HG03025 (cell line): Measurements from ENCODE around the gene MAGEF1.

ENCODE experiments used
- ATAC-seq: cut with Tn5 transposase; IDR thresholded peaks from one replicate; pipeline ENCODE4 v1.9.1; 2021; ENCODE audit warnings: mild to moderate bottlenecking, moderate library complexity; ENCODE audit not compliant: unreplicated experiment, low FRiP score

MAGEF1 gene

GRCh38 chr3:184711493-184712247 is at the start of gene MAGEF1:
Gene MAGEF1 (minus strand): TSS chr3:184712064. CDS start chr3:184711821, 243 bp downstream.
- ATAC-seq, result peak; percentile 80

DNA sequence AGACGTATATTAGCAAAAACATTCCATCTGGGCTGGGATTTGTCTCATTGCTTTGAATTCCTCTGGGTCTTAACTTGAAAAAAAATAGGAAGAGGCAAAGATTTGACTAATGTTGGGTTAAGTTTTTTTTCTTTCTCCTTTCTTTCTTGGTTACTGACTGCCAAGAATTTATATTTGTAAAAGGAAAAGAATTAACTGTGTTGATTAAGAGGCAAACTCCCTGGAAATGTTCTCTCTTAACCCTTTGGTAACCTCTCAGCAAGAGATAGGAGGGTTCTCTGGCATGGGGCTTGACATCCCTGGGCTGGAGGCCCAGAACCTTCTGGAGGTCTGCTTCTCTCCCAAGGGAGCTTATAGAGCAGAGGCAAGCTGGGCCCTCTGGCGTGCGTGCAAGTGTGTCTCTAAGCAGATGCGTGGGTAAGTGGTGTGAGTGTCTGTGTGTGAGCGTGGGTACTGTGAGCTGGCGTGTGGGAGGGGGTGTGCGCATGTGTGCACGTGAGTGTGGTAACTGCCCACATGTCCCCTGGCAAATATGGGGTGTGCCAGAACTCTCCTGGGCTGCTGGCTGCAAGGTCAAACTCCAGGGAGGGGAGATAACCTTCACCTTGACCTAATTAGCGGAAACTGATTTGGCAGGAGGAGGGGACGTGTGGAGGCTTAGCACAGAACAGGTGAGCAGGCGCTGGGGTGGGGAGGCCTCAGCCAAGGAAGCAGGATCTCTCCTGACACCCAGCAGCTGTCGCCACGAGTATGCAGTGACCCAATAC is 49.4 kb upstream of the MAGEF1 start:
- ATAC-seq, result no peak

DNA sequence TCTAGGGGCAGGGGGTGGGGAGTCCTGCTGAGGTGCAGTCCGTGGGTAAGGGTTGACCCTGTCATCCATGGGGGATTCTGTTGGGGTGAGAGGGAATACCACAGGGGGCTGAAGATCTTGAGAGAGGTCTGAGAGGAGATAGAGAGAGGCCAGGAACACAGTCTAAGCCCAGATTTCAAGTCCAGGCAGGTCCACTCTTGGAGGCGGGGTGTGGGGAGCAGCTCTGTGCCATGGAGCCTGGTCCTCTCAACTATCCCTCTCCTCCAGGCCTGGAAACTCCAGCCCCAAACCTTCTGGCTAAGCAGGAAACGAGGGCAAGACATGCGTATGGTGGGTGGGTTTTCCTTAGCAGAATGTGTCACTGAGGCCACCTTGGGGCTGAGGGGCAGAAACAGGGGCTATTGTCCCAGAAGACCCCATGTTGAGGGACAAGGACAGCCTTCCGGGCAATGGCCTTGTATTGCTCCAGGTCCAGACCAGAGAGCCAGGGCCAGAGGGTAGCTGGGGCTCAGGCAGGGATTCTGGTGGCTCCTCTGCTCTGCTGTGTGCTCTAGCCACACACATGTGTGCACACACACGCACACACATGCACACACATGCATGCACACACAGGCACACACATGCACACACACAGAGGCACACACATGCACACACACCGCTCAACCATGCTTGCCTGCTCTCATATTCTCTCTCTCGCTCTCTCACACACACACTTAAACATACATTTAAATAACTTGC is 48.6 kb upstream of the MAGEF1 start:
- ATAC-seq, result no peak

GRCh38 chr3:184759666-184760200 is 47.9 kb upstream of the MAGEF1 start:
- ATAC-seq, result no peak

GRCh38 chr3:184758056-184758455 is 46.2 kb upstream of the MAGEF1 start:
- ATAC-seq, result no peak

- ATAC-seq, result no peak
These were observed 45.3 kb upstream of the MAGEF1 start for GRCh38 chr3:184757022-184757651.

DNA sequence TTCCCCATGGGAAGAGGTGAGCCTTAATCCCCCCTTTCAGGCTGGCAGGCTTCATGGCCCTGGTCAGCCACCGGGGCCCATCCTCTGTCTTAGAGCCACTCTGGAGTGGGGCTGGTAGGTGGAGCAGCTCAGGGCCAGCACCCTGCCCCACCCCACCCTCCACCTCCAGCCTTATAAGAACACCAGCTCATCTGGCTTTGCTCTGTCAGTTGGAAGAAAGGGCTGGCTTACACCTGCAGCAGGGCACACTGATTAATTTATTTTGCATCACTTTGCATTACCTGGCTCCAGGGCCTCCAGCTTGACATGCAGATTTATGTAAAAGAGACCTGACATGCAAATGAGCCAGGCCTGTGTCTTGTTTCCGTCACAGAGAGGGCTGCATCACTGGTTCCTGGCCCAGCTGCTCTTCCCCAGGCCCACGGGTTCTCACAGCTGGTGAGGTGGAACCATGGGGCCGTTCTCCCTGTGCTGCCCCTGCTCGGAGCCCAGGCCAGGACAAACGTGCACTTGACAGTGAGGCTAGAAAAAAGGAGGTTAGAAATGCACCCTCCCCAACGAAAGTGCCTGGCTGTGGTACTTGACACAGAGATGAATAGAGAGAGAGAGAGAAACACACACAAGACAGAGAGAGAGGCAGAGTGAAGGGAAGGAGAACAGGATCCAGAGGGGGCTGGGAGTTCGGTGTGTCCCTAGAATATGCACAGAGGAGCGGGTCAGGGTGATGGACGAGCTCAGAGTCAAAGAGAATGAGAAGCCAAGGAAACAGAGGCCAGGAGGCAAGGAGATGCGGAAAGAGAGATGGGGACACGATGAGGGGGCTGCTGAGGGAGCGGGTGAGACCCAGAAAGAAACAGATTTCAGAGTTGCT is 44.5 kb upstream of the MAGEF1 start:
- ATAC-seq, result no peak

- no peak for ATAC-seq
These were observed 43.5 kb upstream of the MAGEF1 start for GRCh38 chr3:184755315-184755731.

GRCh38 chr3:184752361-184752760 is 40.5 kb upstream of the MAGEF1 start:
- no peak for ATAC-seq

DNA sequence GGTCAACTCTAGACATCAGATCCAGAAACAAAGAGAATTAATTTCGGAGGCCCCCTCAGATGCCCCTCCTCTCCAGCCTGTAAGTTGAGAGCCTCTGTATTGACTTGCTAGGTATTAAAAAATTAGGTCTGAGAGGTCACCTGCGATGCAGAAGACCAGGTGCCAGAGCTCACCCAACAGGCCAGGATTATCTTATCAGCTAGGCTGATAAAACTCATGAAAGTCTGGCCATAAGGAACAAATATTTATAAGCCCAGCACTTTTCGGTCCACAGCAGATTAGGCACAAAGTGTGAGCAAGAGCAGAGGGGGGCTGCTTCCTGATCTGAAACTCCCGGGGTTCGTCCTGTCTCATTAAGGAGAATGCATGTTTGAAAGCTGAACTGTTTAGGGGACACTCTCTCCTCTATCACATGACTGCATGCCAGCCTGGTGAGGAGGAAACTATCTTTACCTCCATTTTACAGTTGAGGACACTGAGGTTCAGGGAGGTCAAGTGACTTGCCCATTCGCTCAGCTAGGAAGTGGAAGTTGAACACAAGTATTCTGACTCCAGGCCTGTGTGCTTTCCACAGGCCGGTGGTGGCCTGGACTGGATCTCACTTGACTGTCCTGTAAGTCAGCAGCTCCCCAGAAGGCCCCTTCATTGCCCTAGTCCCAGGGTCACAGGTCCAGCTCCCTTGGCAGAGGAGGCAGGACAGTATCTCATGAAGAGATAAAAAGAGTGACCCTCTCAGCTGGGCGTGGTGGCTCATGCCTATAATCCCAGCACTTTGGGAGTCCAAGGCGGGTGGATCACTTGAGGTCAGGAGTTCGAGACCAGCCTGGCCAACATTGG is 39.6 kb upstream of the MAGEF1 start:
- ATAC-seq, result no peak

GRCh38 chr3:184750349-184751083 is 38.7 kb upstream of the MAGEF1 start:
- ATAC-seq, result no peak

GRCh38 chr3:184749168-184749744 is 37.4 kb upstream of the MAGEF1 start:
- no peak for ATAC-seq

DNA sequence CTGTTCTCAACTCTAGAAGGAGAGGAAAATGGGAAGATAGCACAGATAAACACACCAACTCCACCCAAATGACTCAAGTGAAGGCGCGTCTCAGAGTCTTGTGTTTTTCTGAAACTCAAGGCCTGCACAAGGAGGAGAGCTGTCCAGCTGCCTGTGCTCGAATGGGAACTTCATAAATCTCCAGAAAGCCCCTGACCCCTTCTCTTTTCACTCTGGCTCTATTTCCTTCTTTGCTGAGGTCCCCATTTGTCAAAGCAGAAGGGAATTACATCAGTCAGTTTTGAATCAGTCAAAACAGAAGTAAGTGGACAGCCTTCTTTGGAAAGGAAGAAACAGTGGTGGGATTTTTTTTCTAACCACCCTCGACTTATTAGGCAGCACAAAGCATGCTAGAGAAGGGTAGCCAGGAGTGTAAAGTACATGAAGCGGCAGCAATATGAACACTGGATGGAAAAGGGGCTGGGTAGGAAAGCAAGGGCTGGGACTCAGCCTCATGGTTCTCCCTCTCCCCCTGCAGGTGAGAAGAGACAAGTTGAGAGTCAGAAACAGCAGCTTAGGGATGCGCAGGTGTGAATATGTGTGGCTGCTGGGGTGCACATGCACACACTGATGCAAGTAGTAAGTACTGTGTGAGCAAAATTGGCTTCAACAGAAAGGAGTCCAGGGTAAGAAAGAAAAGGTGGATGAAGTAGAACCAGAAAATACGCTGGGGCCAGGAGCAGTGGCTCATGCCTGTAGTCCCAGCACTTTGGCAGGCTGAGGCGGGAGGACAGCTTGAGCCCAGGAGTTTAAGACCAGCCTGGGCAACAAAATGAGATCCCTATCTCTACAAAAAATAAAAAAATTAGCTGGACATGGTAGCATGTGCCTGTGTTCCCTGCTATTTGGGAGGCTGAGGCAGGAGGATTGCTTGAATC is 36.6 kb upstream of the MAGEF1 start:
- ATAC-seq, result no peak

DNA sequence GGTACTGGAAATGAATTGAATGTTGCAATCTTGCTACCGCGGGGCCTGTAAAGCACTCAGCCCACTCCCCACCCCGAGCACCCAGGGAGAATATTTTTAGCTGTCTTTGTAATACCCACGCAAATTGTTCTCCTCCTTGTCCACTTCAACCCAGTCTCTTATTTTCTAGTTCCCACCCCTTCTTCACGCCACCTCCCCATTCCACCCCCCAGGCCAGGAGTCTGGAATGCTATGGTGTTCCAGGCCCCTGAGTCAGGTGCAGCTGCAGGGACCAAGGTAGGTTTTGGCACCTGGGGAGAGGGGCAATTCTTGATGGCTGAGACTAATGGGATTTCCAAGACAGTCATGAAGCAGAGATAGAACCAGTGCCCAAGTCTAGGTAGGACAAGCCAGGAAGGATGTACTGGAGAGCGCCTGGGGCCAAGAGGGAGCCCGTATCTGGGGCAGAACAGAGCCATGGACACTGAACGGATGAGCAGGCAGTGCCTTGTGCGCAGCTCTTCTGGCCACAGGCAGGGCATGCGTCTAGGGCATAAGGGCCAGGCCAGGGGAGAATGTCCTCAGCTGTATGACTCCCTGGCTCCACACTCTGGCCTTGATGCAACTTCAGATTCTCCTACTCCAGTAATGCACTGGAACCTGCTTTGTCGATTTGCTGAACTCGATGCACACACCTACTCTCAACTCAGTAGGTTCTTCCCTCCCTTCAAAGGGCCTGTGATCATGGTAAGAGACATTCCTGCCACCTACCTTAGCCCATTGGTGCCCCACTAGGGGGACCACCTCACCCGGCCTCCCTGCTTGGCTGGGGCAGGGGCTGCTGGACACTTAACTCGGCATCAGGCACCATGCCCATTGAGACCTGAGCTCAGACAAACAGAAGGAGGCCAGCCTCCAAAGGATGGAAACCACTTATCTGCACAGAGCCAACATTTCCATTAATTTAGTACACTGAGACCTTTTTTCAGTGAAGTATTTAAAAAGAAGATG is 34.6 kb upstream of the MAGEF1 start:
- no peak for ATAC-seq

DNA sequence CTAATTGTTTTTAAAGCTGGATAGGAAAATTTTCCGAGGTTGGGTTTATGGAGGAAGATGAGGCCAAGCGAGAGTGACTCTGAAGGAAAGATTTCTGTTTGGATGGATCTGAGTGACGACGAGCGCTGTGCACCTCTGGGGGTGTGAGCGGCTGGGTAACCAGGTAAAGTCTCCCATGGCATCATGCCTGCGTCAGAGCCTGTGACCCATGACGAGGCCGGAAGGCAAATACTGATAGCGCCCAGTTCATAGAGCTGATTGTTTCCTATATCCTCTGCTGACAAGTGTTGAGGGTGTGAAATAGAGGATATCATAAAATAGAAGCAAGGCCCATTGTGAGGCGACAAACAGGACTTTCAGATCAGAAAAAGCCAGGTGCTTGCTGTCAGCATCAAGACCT is 33.7 kb upstream of the MAGEF1 start:
- ATAC-seq, result no peak
